ENCODE results near the gene MYG1.

- no peak for TF ChIP-seq CTCF (IDR thresholded peaks at IDR 0.05 in 4 of 5, conservative IDR thresholded peaks at IDR 0.05 in 1 of 5)
- TF ChIP-seq POLR2A (IDR thresholded peaks at IDR 0.05) = no peak
Measured at GRCh38 chr12:53258541-53259539, 40.7 kb upstream of the MYG1 start.

All from gastrocnemius medialis (tissue), 4 donors.